Fibroblast of pulmonary artery (primary cell): ENCODE measurements around the gene MCCD1.

ENCODE experiments used
- DNase-seq: peaks from one replicate; pipeline ENCODE4 v3.0.0-alpha.2; 2010; ENCODE audit warnings: low read depth
- H3K4me3 ChIP-seq: replicated peaks from 2 replicates; pipeline ENCODE4 v1.5.1; 2011; ENCODE audit warnings: low read depth, mild to moderate bottlenecking, control low read depth, low read length, moderate library complexity
- CTCF ChIP-seq: IDR thresholded peaks from 2 replicates; pipeline ENCODE4 v1.5.1; 2011; ENCODE audit warnings: mild to moderate bottlenecking, control low read depth, low read length, inconsistent platforms; ENCODE audit errors: missing control alignments

Gene MCCD1

GRCh38 chr6:31567531-31568370 lies 39.0 kb downstream of the MCCD1 start:
- no peak for TF ChIP-seq CTCF
- DNase-seq, result no peak
- H3K4me3 ChIP-seq, result no peak overlapping the region

GRCh38 chr6:31568537-31568961 lies 39.8 kb downstream of the MCCD1 start:
- no peak for TF ChIP-seq CTCF

GRCh38 chr6:31569861-31570536 lies 41.2 kb downstream of the MCCD1 start:
- no peak overlapping the region for H3K4me3 ChIP-seq
- TF ChIP-seq CTCF, result no peak
- no peak for DNase-seq

More at GRCh38 chr6:31568537-31568961, 39.8 kb downstream of the MCCD1 start:
- DNase-seq, result no peak
- H3K4me3 ChIP-seq, result no peak overlapping the region

GRCh38 chr6:31572041-31572911 lies 43.5 kb downstream of the MCCD1 start, which contains the start of gene LTA:
Gene LTA (plus strand): TSS chr6:31572289. CDS start chr6:31572743, 454 bp downstream.
- no peak for TF ChIP-seq CTCF
- DNase-seq, result no peak
- no peak within 1 kb of the TSS for H3K4me3 ChIP-seq

GRCh38 chr6:31573239-31574105 lies 44.7 kb downstream of the MCCD1 start:
- DNase-seq, result no peak
- H3K4me3 ChIP-seq, result no peak overlapping the region
- TF ChIP-seq CTCF, result no peak
